ENCODE measurements around the gene NACAD. TPM values are rescaled to one million over a fixed set of nuclear protein-coding genes. Genes with fewer than 3 reads are reported as not detected.

The NACAD gene
- total RNA-seq, 4 donors from 2014 or later, result 0.89 to 2.0 (median 1.7) TPM

- DNase-seq (ENCODE audit: low spot score in 2 of 2), result no peak
- TF ChIP-seq POLR2A (IDR thresholded peaks at IDR 0.05), result no peak
- no peak for TF ChIP-seq CTCF (IDR thresholded peaks at IDR 0.05)
- 83 to 93% methylated on average over 1 of the region's 1 CpG for WGBS, 2 donors
- H3K4me3 ChIP-seq (ENCODE audit: low read depth, poor library complexity, severe bottlenecking), result no peak overlapping the region
- intact Hi-C loops (cut with DNase I; ENCODE audit: low total_unique reads), result no loop called here
Observed at GRCh38 chr7:45112648-45113047, 23.9 kb upstream of the NACAD start.

- intact Hi-C loops (cut with DNase I; ENCODE audit: low total_unique reads), result no loop called here
- DNase-seq (ENCODE audit: low spot score in 2 of 2), result peak; percentile 90 to 99
- 0 to 1% methylated on average over 37 to 62 of the region's 64 CpGs for WGBS, 2 donors
- H3K4me3 ChIP-seq (ENCODE audit: low read depth, poor library complexity, severe bottlenecking), result peak within 1 kb of the TSS; percentile 80
- peak in 1 of 2 donors; percentile 72 for TF ChIP-seq POLR2A (IDR thresholded peaks at IDR 0.05)
- TF ChIP-seq CTCF (IDR thresholded peaks at IDR 0.05), result peak in 1 of 3 donors; percentile 49
Observed at GRCh38 chr7:45111298-45112223, 22.8 kb upstream of the NACAD start, which contains the start of gene TBRG4. Gene TBRG4, minus strand, starts transcription at chr7:45111697. Its CDS starts 2,460 bp downstream, at chr7:45109237.

DNA sequence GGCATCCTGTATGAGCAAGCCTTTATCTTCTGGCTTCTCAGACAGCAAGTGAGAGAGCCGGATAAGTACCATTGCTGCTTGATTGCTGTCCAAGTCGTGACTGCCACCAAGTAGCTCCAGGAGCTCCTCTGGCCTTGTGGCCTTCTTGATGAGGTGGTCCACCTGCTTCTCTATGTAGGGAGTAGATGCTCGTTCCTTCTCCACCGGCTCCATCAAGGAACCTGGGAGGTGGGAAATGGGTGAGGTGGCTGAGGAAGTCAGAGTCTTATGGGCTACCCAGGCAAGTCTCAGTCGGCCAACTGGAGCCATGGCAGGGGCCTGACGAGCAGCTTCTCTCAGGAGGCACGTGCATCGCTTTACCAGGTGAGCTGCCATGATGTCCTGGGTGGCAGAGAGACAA, 20.1 kb upstream of the NACAD start:
- TF ChIP-seq CTCF (IDR thresholded peaks at IDR 0.05) (no peak), POLR2A (IDR thresholded peaks at IDR 0.05) (no peak)
- 84 to 86% methylated on average over 8 of the region's 8 CpGs for WGBS, 2 donors
- intact Hi-C loops (cut with DNase I; ENCODE audit: low total_unique reads), result no loop called here
- no peak for DNase-seq (ENCODE audit: low spot score in 2 of 2)
- no peak overlapping the region for H3K4me3 ChIP-seq (ENCODE audit: low read depth, poor library complexity, severe bottlenecking)

DNA sequence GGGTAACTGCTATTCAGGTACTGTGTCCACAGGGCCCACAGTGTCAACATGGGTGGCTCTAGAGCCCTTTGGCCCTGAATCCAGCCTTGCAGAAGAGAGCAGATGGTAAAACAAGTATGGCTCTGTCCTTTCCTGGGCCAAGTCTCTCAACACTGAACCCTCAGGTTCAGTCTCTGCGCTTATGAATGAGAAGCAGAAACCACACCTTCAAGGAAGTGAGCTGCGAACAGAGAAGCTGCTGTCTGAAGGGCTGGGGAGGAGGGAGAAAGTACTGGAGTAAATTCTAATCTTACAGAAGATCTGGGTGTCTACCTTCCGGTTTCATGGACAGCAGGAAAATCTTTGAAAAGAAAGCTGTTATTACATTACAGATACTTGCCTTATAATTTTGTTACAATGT, 18.6 kb upstream of the NACAD start:
- WGBS, 2 donors, result 64 to 80% methylated on average over 3 of the region's 3 CpGs
- H3K4me3 ChIP-seq (ENCODE audit: low read depth, poor library complexity, severe bottlenecking), result no peak overlapping the region
- no peak for DNase-seq (ENCODE audit: low spot score in 2 of 2)
- TF ChIP-seq POLR2A (IDR thresholded peaks at IDR 0.05), result no peak
- intact Hi-C loops (cut with DNase I; ENCODE audit: low total_unique reads), result no loop called here

- H3K4me3 ChIP-seq (ENCODE audit: low read depth, poor library complexity, severe bottlenecking), result no peak overlapping the region
- DNase-seq (ENCODE audit: low spot score in 2 of 2), result no peak
- 72 to 86% methylated on average over 7 to 8 of the region's 8 CpGs for WGBS, 2 donors
- TF ChIP-seq CTCF (IDR thresholded peaks at IDR 0.05) (no peak), POLR2A (IDR thresholded peaks at IDR 0.05) (no peak)
- intact Hi-C loops (cut with DNase I; ENCODE audit: low total_unique reads), result no loop called here
Observed at GRCh38 chr7:45106820-45107219, 18.1 kb upstream of the NACAD start.

GRCh38 chr7:45105588-45106188, 16.9 kb upstream of the NACAD start:
- no peak overlapping the region for H3K4me3 ChIP-seq (ENCODE audit: low read depth, poor library complexity, severe bottlenecking)
- TF ChIP-seq POLR2A (IDR thresholded peaks at IDR 0.05) (no peak), CTCF (IDR thresholded peaks at IDR 0.05) (no peak)
- DNase-seq (ENCODE audit: low spot score in 2 of 2), result no peak
- intact Hi-C loops (cut with DNase I; ENCODE audit: low total_unique reads), result no loop called here
- 83 to 95% methylated on average over 1 to 7 of the region's 8 CpGs for WGBS, 2 donors
